Activated T-cell treated with anti-CD3 and anti-CD28 coated beads, Interleukin-2, amount 50 U/mL, for 1 hour (primary cell): Measurements from ENCODE around the gene PTPN1.
"Not testable (repeated sequence)": the region's sequence is repeated elsewhere in the genome, so short reads cannot be mapped to it uniquely, and the experiment has no call there.

Source experiments
- DNase-seq: peaks from one replicate; pipeline ENCODE4 v3.0.0-alpha.2; 2020

The PTPN1 gene

DNA sequence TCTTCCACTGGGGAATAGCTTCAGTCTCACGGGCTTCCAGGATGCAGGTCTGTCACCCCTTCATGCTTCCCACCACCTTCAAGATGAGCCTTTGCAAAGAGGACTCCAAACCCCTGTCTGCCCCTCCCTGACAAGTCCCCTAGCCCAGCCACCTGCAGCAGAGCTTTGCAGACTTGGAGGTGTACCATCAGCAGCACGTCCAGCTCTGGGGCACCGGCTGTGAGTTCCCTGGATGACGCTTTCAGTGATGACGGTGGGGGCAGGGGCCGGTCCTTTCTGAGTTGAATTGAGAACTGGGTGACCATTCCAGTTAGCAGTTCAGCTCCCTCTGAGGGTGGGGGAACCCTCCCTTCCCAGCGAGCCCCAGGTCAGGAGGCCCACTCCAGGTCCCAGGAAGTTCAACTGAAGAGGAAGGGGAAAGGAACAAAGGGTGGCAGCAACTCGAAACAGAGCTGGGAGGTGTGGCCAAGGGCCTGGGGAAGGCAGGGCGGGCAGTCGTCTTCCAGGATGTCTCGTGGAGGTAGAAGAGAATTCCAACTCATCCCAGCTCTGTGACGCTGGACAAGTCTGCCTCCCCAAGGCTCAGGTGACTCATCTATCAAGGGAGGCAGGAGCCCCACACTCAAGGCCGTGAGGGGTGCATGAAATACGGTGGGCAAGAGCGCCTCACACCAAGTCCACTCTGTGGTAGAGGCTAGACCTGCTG, 86.0 kb downstream of the PTPN1 start:
- no peak for DNase-seq

GRCh38 chr20:50596694-50597021, 86.5 kb downstream of the PTPN1 start:
- DNase-seq: no peak

DNA sequence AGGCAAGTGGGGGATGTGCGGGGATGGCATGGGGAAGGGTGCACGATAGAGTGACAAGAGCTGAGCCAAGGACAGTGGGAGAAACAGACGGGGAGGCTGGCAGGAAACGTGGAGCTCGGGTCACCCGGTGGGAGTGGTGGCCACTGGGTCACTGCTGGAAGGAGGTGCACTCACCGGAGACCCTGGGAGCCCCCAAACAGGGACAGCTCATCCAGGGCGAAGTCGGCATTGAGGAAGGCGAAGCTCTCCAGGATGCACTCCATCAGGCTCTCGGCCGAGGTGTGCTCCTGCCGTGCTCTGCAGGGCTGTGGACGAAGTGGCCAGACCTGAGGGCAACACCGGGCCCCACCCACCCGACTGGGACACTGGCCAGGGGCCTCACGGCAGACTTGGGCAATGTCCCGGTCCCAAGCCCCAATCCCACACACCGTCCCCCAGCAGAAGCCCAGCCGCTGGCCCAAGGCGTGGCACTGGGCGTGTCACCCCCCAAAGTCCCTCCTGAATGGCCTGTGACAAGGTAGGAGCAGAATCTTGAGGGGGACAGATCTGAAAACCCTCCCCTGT, 87.3 kb downstream of the PTPN1 start:
- no peak for DNase-seq

- no peak for DNase-seq
Measured at GRCh38 chr20:50598074-50598473, 87.9 kb downstream of the PTPN1 start.

DNA sequence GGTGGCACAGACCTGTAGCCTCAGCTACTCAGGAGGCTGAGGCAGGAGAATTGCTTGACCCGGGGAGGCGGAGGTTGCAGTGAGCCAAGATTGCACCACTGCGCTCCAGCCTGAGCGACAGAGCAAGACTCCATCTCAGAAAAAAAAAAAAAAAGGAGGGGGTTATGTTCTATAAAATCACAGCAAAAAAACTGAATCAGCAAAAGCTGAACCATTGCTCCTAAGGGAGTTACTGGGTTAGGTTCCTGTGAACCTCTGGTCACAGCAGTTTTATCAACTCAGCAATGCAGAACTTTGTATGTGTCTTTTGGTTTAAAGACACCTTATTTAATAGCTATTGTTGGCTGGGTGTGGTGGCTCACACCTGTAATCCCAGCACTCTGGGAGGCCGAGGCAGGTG, 88.6 kb downstream of the PTPN1 start:
- DNase-seq: not testable (repeated sequence)

DNA sequence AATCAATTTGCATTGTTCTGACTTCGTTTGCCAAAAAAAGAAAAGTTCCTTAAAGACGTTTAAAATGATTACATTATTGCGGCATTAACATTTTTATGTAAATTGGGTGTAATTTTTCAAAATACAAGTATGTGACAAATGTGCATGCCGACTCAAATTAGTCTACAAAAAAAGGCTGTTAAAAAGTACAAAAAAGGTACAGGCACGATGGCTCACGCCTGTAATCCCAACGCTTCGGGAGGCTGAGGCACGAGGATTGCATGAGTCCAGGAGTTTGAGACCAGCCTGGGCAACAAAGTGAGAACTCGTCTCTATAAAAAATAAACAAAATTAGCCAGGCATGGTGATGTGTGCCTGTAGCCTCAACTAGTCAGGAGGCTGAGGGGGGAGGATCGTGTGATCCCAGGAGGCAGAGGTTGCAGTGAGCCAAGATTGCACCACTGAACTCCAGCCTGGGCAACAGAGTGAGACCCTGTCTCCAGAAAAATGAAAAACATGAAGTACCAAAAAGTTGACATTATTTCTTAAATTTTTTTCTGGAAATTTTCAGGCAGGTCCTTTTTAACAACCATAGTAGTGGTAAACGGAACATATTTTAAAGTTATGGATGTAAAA, 90.2 kb downstream of the PTPN1 start:
- DNase-seq: no peak

- DNase-seq: no peak
Measured at GRCh38 chr20:50601511-50602431, 91.6 kb downstream of the PTPN1 start.

DNA sequence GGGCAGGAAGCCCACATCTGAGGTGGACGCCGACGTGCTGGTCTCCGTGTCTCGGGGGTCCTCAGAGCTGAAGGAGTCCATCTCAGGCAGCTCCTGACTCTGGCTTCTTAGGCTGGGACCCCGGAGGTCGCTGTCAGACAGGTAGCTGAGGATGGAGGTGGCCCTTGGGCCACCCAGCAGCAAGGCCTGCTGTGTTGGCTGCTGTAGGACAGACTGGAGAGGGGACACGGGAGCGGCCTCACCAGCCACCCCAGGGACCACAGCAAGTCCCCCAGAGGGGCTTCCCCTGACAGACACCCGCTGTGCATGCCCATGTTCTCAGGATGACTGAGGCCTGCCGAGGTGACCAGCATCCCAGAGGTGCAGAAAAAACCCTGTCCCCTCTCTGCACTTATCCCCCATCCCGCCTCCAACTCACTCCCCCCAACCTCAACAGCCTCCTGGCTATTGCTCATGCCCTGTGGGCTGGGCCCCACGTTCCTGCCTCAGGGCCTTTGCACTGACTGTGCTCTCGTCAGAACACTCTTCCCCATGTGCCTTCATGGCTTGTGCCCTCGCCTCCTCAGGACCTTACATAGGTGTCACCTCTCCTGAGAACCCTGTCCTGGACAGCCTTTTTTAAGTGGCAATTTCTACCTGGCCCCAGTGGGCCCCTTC, 92.4 kb downstream of the PTPN1 start:
- DNase-seq: no peak

DNA sequence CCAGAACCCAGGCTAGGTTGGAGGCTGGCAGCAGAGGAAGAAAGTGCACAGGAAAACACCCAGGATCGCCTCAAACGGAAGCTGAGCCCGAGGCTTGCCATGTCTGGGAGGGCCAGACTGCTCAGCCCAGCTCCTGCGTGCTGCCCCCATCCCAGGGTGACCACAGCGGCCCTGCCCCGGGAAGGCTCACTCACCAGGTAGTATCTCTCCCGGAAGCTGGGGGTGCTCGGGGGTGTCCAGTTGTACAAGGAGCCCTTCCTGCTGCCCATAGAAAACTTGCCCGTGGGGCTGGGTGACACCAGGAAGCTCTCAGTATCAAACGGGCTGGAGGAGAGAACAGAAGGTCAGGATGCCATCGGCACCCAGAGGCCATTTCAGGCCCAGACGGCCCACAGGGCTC, 94.3 kb downstream of the PTPN1 start:
- DNase-seq: no peak

DNA sequence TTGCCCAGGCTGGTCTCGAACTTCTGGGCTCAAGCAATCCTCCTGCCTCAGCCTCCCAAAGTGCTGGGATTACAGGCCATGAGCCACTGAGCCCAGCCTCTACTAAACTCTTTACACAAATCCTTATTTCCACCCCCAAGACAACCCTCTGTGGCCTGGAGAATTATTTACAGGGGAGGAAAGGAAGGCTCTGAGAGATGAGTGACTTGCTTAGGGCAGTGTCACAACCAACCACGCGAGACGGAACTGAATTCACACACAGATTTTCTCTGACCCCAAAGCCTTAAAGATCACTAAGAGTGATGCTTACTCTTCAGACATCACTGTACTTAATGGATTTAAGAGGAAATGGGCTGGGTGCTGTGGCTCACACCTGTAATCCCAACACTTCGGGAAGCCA, 95.0 kb downstream of the PTPN1 start:
- DNase-seq: no peak

GRCh38 chr20:50607436-50607835, 97.3 kb downstream of the PTPN1 start:
- DNase-seq: no peak

GRCh38 chr20:50607850-50608749, 97.9 kb downstream of the PTPN1 start:
- DNase-seq: no peak

- DNase-seq: no peak
Measured at GRCh38 chr20:50608750-50609104, 98.5 kb downstream of the PTPN1 start.

DNA sequence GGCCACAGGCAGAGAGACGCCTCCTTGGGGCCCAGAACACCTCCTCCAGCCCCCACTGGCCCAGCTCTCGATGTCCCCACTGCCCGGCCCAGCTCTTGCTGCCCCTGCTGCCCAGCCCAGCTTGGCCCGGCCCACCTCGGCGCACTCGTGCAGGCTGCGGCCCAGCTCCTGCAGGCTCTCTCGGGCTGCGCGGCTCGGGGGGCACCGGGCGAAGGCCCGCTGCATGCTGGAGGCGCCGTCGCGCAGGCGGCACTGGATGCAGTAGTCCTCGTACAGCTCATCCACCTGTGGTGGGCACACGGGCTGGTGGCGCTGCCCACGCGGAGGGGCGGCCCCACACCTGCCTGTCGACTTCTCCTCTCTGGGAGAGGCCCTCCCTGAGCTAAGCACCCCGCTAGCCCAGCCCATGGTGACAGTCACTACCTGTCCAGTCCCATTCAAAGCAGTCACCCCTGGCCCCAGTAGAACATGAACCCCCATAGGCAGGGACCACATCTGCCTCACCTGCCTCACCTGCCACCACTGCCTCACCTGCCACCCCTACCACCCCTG, 99.3 kb downstream of the PTPN1 start:
- no peak for DNase-seq

GRCh38 chr20:50610212-50610718, 100.1 kb downstream of the PTPN1 start:
- no peak for DNase-seq

- no peak for DNase-seq
Measured at GRCh38 chr20:50611128-50611810, 101.1 kb downstream of the PTPN1 start.

GRCh38 chr20:50613438-50614169, 103.4 kb downstream of the PTPN1 start:
- no peak for DNase-seq

GRCh38 chr20:50615407-50615806, 105.2 kb downstream of the PTPN1 start:
- no peak for DNase-seq

DNA sequence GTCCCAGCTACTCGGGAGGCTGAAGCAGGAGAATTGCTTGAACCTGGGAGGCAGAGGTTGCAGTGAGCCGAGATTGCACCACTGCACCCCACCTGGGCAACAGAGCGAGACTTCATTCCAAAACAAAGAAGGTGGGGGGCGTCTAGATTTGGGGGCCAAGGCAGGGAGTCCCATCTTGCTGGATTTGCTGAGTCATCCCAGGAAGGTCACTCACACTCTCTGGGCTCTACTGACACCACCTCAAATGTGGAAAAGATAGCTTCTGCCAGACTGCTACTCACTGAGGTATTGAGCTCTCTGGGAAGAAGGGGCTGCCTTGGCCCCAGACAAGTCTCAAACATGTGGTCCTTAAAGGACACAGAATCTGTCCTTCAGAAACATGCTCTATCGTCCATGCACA, 106.8 kb downstream of the PTPN1 start:
- no peak for DNase-seq

GRCh38 chr20:50618537-50618936, 108.4 kb downstream of the PTPN1 start:
- no peak for DNase-seq
